Parathyroid adenoma (tissue), 2 donors: ENCODE results near the gene C16orf87.
A peak's percentile ranks its signal among the peaks of the same experiment; 100 is the strongest.

Experiments
- H2AFZ ChIP-seq: fragments of 300-600 bp; sonication (generic); one replicate; pipeline ENCODE4 v1.7.0; 2017; ENCODE audit warnings: antibody characterized with exemption, mild to moderate bottlenecking
- H3K27ac ChIP-seq: fragments of 300-600 bp; sonication (generic); one replicate; pipeline ENCODE4 v1.7.0; 2017
- H3K27me3 ChIP-seq: fragments of 300-600 bp; sonication (generic); one replicate; pipeline ENCODE4 v1.7.0; 2017; ENCODE audit warnings: low read length; ENCODE audit not compliant: control insufficient read depth, insufficient read depth
- H3K36me3 ChIP-seq: fragments of 300-600 bp; sonication (generic); one replicate; pipeline ENCODE4 v1.7.0; 2017; ENCODE audit warnings: low read length; ENCODE audit not compliant: control insufficient read depth, insufficient read depth
- H3K4me1 ChIP-seq: fragments of 300-600 bp; sonication (generic); one replicate; pipeline ENCODE4 v1.7.0; 2017; ENCODE audit warnings: control low read depth
- H3K4me2 ChIP-seq: fragments of 300-600 bp; sonication (generic); one replicate; pipeline ENCODE4 v1.7.0; 2017; ENCODE audit warnings: low read length
- H3K4me3 ChIP-seq: fragments of 300-600 bp; sonication (generic); one replicate; pipeline ENCODE4 v1.7.0; 2017; ENCODE audit warnings: low read depth, low read length
- H3K79me2 ChIP-seq: fragments of 300-600 bp; sonication (generic); one replicate; pipeline ENCODE4 v1.7.0; 2017; ENCODE audit warnings: control low read depth
- H3K9ac ChIP-seq: fragments of 300-600 bp; sonication (generic); one replicate; pipeline ENCODE4 v1.7.0; 2017; ENCODE audit warnings: mild to moderate bottlenecking
- H3K9me3 ChIP-seq: fragments of 300-600 bp; sonication (generic); one replicate; pipeline ENCODE4 v1.7.0; 2017; ENCODE audit warnings: low read length; ENCODE audit not compliant: control insufficient read depth
- TF ChIP-seq, protein P1 (sequence below): fragments of 300-600 bp; sonication (generic); IDR thresholded peaks from one replicate; pipeline ENCODE4 v1.7.0; 2017; ENCODE audit warnings: antibody characterized with exemption, mild to moderate bottlenecking
- donor health status: primary hyperparathyroidism.

The C16orf87 gene

GRCh38 chr16:46790599-46791270 is 40.2 kb downstream of the C16orf87 start:
- H3K4me1 ChIP-seq, result no peaks in the 10 kb centered on the region
- H3K4me3 ChIP-seq, result no peak overlapping the region
- no peak overlapping the region for H3K4me2 ChIP-seq
- no peak overlapping the region for H3K27ac ChIP-seq
- H3K9me3 ChIP-seq, result no peaks in the 10 kb centered on the region
- TF ChIP-seq, protein P1, sequence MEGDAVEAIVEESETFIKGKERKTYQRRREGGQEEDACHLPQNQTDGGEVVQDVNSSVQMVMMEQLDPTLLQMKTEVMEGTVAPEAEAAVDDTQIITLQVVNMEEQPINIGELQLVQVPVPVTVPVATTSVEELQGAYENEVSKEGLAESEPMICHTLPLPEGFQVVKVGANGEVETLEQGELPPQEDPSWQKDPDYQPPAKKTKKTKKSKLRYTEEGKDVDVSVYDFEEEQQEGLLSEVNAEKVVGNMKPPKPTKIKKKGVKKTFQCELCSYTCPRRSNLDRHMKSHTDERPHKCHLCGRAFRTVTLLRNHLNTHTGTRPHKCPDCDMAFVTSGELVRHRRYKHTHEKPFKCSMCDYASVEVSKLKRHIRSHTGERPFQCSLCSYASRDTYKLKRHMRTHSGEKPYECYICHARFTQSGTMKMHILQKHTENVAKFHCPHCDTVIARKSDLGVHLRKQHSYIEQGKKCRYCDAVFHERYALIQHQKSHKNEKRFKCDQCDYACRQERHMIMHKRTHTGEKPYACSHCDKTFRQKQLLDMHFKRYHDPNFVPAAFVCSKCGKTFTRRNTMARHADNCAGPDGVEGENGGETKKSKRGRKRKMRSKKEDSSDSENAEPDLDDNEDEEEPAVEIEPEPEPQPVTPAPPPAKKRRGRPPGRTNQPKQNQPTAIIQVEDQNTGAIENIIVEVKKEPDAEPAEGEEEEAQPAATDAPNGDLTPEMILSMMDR, result no peak
- no peaks in the 10 kb centered on the region for H3K27me3 ChIP-seq
- H3K36me3 ChIP-seq, result no peaks in the 10 kb centered on the region
- H3K79me2 ChIP-seq, result no peaks in the 10 kb centered on the region
- no peak overlapping the region for H3K9ac ChIP-seq
- peak overlapping the region; percentile 93 for H2AFZ ChIP-seq

GRCh38 chr16:46789499-46790414 is 41.2 kb downstream of the C16orf87 start:
- Histone ChIP-seq H2AFZ (peak overlapping the region; percentile 93), H3K9me3 (no peaks in the 10 kb centered on the region), H3K4me3 (no peak overlapping the region), H3K4me2 (peak overlapping the region; percentile 47), H3K9ac (no peak overlapping the region), H3K36me3 (no peaks in the 10 kb centered on the region), H3K79me2 (no peaks in the 10 kb centered on the region), H3K27me3 (no peaks in the 10 kb centered on the region), H3K27ac (peak overlapping the region; percentile 13), H3K4me1 (no peaks in the 10 kb centered on the region)
- TF ChIP-seq, protein P1, result no peak

GRCh38 chr16:46788891-46789474 is 42.0 kb downstream of the C16orf87 start:
- Histone ChIP-seq H3K4me1 (no peaks in the 10 kb centered on the region), H3K9me3 (no peaks in the 10 kb centered on the region), H3K27ac (no peak overlapping the region), H3K9ac (no peak overlapping the region), H2AFZ (no peak overlapping the region), H3K27me3 (no peaks in the 10 kb centered on the region), H3K4me3 (no peak overlapping the region), H3K79me2 (no peaks in the 10 kb centered on the region), H3K36me3 (no peaks in the 10 kb centered on the region), H3K4me2 (no peak overlapping the region)
- TF ChIP-seq, protein P1, result no peak

DNA sequence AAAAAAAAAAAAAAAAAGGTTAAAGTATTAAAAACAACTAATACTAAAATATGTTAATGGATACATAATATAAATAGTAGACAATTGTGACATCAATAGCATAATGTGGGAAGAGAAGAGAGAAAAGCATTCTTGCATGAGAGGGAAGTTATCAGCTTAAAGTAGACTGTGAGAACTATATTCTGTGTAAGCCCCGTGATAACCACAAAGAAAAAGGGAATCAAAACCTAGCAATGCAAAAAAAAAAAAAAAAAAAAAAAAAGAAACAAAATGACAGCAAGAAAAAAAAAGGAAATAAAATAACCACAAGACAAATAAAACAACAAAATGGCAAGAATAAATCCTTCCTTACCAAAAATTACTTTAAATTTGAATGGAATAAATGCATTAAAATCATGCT is 43.1 kb downstream of the C16orf87 start:
- TF ChIP-seq, protein P1, result no peak
- Histone ChIP-seq H3K4me3 (no peak overlapping the region), H3K36me3 (no peaks in the 10 kb centered on the region), H3K9ac (no peak overlapping the region), H3K27me3 (no peaks in the 10 kb centered on the region), H3K27ac (no peak overlapping the region), H2AFZ (no peak overlapping the region), H3K9me3 (no peaks in the 10 kb centered on the region), H3K79me2 (no peaks in the 10 kb centered on the region), H3K4me1 (no peaks in the 10 kb centered on the region), H3K4me2 (no peak overlapping the region)
